GM18858 (cell line): Measurements from ENCODE around the gene ZKSCAN2.

ENCODE experiments used
- ATAC-seq: cut with Tn5 transposase; IDR thresholded peaks from one replicate; pipeline ENCODE4 v1.9.1; 2021; ENCODE audit not compliant: unreplicated experiment

ZKSCAN2 gene

DNA sequence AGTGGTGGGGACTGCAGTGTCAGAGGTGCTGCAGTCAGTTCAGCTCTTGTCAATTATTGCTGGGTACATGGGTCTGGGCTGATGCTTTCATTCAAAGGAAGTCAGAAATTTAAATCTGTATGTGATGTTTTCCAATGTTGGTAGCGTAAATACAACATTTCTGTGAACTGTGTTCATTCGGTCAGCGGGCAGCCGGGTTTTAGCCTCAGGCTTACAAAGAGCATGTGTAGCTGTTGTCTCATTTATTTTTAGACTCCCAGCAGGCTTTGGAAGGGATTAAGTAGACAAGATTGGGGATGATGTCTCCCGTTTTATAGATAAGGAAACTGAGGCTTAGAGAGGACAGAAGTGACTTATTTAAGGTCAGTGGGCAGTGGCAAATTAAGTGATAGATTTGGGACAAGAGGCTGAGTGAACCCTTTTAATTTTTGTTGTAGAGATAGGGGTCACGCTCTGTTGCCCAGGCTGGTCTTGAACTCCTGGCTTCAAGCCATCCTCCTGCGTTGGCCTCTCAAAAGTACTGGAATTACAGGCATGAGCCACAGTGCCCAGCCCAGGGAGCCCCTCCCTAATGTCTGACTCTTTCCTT, 32.8 kb downstream of the ZKSCAN2 start:
- no peak for ATAC-seq

DNA sequence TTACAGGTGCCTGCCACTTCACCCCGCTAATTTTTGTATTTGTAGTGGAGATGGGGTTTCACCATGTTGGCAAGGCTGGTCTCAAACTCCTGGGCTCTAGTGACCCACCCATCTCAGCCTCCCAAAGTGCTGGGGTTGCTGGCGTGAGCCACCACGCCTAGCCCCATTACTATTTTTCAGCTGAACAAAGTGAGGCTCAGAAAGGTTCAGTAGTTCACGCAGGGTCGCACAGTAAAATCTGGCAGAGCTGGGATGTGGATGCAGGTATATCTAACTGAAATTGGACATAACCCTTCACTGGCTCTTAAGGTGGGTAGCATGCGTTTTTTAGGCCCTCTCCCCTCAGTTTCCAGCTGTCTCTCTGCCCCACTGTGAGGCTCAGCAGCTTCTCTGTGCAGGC, 33.7 kb downstream of the ZKSCAN2 start:
- ATAC-seq, result no peak

GRCh38 chr16:25222959-25223358, 34.7 kb downstream of the ZKSCAN2 start:
- ATAC-seq, result no peak

DNA sequence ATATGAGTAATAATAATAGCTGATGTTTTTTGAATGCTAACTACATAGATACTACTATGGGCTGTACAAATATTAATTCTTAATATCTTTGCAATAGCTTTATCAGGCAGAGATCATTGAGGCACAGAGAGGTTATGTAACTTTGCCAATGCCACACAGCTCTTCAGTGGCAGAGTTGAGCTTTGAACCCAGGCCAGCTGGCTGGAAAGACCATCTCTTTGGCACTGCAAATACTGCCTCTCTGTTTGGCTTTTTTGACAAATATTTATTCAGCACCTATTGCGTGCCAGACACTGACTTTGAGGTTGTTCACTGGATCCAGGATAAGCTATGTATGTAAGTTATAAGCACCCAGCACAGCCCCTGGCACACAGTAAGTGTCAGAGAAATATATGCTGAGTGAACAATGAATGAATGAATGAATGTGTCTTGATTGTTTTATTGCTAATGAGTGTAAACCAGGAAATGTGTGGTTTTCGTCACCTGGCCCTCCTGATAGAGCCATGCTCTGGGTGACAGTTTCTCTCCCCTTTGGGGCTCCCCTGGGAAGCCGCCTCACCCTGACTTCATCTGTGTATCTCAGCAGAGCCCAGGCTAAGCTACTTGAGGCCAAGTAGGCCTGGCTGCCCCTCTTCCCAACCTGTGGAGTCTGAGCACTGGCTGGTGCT, 38.4 kb downstream of the ZKSCAN2 start:
- ATAC-seq, result no peak

- ATAC-seq, result no peak
These were observed 39.7 kb downstream of the ZKSCAN2 start for GRCh38 chr16:25217921-25218320.

- no peak for ATAC-seq
These were observed 40.5 kb downstream of the ZKSCAN2 start for GRCh38 chr16:25217112-25217511.

- no peak for ATAC-seq
These were observed 43.8 kb downstream of the ZKSCAN2 start for GRCh38 chr16:25213709-25214397.

GRCh38 chr16:25212636-25213035, 45.0 kb downstream of the ZKSCAN2 start:
- no peak for ATAC-seq

GRCh38 chr16:25210758-25211157, 46.9 kb downstream of the ZKSCAN2 start:
- ATAC-seq, result no peak

DNA sequence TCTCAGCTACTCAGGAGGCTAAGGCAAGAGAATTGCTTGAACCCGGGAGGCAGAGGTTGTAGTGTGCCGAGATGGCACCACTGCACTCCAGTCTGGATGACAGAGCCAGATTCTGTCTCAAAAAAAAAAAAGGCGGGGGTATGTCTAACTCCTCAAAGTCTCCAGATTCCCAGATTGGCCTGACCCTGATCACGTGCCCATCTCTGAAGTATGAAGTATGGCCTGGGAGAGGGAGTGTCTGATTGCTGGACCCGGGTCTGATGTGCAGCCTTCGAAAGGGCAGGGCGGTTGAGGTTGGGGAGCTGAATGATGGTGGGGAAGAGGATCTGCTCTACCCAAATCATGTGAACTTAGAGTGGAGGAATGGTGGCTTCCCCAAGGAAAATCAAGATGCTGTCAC, 58.2 kb downstream of the ZKSCAN2 start:
- ATAC-seq, result no peak

GRCh38 chr16:25198021-25198420, 59.6 kb downstream of the ZKSCAN2 start:
- no peak for ATAC-seq

DNA sequence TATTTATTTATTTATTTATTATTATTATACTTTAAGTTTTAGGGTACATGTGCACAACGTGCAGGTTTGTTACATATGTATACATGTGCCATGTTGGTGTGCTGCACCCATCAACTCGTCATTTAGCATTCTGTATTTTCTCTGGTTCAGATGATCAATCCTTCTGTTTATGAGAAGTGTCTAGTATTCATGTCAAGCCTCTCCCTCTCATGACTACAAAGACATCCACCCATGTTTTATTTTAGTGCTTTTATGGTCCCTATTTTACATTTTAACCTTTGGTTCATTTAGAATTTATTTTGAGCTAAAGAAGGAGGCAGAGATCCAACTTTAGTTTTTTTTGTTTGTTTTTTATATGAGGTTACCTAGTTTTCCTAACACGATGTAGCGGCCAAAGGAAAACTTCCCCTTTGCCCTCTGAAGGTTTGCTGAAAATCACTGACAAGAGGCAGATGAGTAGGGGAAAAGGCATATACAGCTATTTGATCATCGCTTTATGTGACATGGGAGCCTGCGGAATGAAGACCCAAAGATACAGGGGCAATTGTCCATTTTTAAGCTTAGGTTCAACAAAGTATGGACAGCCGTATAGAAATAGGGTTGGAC, 63.3 kb downstream of the ZKSCAN2 start:
- ATAC-seq, result no peak

DNA sequence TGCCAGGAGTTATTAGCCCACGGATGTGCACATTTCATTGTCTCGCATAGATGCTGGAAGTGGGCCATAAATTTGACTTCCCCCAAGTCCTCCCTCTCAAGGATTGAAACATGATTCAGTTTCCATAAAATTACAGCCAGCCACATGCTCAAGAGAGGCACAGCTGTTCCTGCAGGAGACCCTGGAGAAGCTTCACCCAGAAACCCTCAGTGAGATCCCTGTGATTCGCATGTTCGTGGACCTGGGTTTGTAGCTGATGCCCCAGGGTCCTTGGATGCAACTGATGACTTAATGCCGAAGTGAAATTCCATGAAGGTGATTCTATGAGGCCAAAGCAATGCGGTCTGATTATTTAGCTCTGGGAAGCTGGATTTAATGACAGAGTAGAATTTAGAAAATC, 65.5 kb downstream of the ZKSCAN2 start:
- no peak for ATAC-seq

DNA sequence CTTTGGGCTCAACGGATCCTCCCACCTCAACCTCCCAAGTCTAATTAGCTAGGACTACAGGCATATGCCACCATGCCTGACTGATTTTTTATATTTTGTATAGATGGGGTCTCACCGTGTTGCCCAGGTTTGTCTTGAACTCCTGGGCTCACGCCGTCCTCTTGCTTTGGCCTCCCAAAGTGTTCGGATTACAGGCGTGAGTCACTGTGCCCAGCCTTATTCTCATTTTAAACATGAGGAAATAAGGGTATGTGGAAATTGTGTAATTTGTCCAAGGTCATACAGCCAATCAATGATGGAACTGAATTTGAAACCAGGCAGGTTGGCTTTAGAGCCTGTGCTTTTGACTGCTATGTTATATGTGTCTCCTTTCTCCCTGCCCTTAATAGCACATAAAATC, 68.3 kb downstream of the ZKSCAN2 start:
- no peak for ATAC-seq

DNA sequence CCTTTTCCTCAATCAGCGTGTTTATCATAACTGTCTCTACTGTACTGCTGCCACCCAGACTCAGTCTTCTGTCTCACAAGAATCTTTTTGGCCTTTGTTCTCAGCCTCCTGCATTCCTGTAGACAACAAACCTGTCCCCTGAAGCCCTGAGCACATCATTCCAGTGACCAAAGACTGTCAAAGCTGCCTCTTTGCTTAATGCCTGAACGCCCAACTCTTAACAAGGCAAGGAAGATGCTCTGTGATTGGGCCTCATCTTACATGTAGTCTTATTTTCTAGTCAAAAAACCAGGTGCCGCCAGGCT, 70.2 kb downstream of the ZKSCAN2 start:
- ATAC-seq, result no peak
